H9 (cell line): ENCODE results near the gene LPAR3. TPM values are rescaled to one million over a fixed set of nuclear protein-coding genes. Genes with fewer than 3 reads are reported as not detected.

Experiments used
- DNase-seq: peaks from one replicate; pipeline ENCODE4 v3.0.0-alpha.2; 2017
- H2AFZ ChIP-seq: one replicate; pipeline ENCODE4 v1.6.1; 2013; ENCODE audit warnings: mild to moderate bottlenecking, low read length, control low read depth, moderate library complexity
- H2AK5ac ChIP-seq: 2 replicates; pipeline ENCODE4 v1.6.1; 2013; ENCODE audit warnings: low read length, control low read depth, mixed read lengths; ENCODE audit not compliant: insufficient read length
- H2BK120ac ChIP-seq: one replicate; pipeline ENCODE4 v1.6.1; 2013; ENCODE audit warnings: low read depth, mild to moderate bottlenecking, low read length, control low read depth, inconsistent platforms; ENCODE audit not compliant: poor library complexity, severe bottlenecking
- H2BK12ac ChIP-seq: 2 replicates; pipeline ENCODE4 v1.6.1; 2013; ENCODE audit warnings: low read length, control low read depth, mixed read lengths, low read depth; ENCODE audit not compliant: insufficient read length
- H2BK15ac ChIP-seq: 2 replicates; pipeline ENCODE4 v1.6.1; 2013; ENCODE audit warnings: low read depth, low read length, control low read depth
- H2BK20ac ChIP-seq: one replicate; pipeline ENCODE4 v1.6.1; 2013; ENCODE audit warnings: low read depth, mild to moderate bottlenecking, low read length, control low read depth, inconsistent platforms; ENCODE audit not compliant: poor library complexity, severe bottlenecking
- H2BK5ac ChIP-seq: 2 replicates; pipeline ENCODE4 v1.6.1; 2013; ENCODE audit warnings: low read length, control low read depth, mixed read lengths; ENCODE audit not compliant: insufficient read length
- H3K14ac ChIP-seq: 2 replicates; pipeline ENCODE4 v1.6.1; 2013; ENCODE audit warnings: low read length, control low read depth; ENCODE audit not compliant: insufficient read depth
- H3K18ac ChIP-seq: 2 replicates; pipeline ENCODE4 v1.6.1; 2013; ENCODE audit warnings: low read depth, mild to moderate bottlenecking, mixed read lengths, low read length, control low read depth; ENCODE audit not compliant: insufficient read length
- H3K23ac ChIP-seq: 2 replicates; pipeline ENCODE4 v1.6.1; 2013; ENCODE audit warnings: low read length, control low read depth, mixed read lengths, low read depth; ENCODE audit not compliant: insufficient read length
- H3K23me2 ChIP-seq: 2 replicates; pipeline ENCODE4 v1.6.1; 2013; ENCODE audit warnings: low read depth, mild to moderate bottlenecking, mixed read lengths, low read length, control low read depth; ENCODE audit not compliant: insufficient read length, poor library complexity, severe bottlenecking
- H3K27ac ChIP-seq: 2 replicates; pipeline ENCODE4 v1.5.1; 2013; ENCODE audit warnings: low read length, control low read depth, mixed read lengths, low read depth; ENCODE audit not compliant: insufficient read length
- H3K27me3 ChIP-seq: 2 replicates; pipeline ENCODE4 v1.6.1; 2013; ENCODE audit warnings: low read length, control low read depth, inconsistent platforms; ENCODE audit not compliant: insufficient read depth
- H3K4ac ChIP-seq: 2 replicates; pipeline ENCODE4 v1.6.1; 2013; ENCODE audit warnings: low read depth, mild to moderate bottlenecking, control low read depth, inconsistent platforms, low read length, moderate library complexity
- H3K4me1 ChIP-seq: 2 replicates; pipeline ENCODE4 v1.6.1; 2013; ENCODE audit warnings: low read length, control low read depth, inconsistent platforms; ENCODE audit not compliant: insufficient read depth
- H3K4me2 ChIP-seq: 2 replicates; pipeline ENCODE4 v1.6.1; 2013; ENCODE audit warnings: low read length, control low read depth, mixed read lengths; ENCODE audit not compliant: insufficient read length, insufficient read depth
- H3K56ac ChIP-seq: 2 replicates; pipeline ENCODE4 v1.6.1; 2013; ENCODE audit warnings: low read depth, mild to moderate bottlenecking, mixed read lengths, low read length, control low read depth; ENCODE audit not compliant: insufficient read length
- H3K79me1 ChIP-seq: 2 replicates; pipeline ENCODE4 v1.6.1; 2013; ENCODE audit warnings: low read depth, mild to moderate bottlenecking, moderate library complexity, low read length, control low read depth, inconsistent platforms; ENCODE audit not compliant: insufficient read depth, poor library complexity, severe bottlenecking
- H3K79me2 ChIP-seq: 2 replicates; pipeline ENCODE4 v1.6.1; 2013; ENCODE audit warnings: low read length, control low read depth, inconsistent platforms; ENCODE audit not compliant: insufficient read depth
- H3K9ac ChIP-seq: 2 replicates; pipeline ENCODE4 v1.6.1; 2013; ENCODE audit warnings: low read length, control low read depth, mixed read lengths; ENCODE audit not compliant: insufficient read length; ENCODE audit errors: extremely low read depth
- H3K9me3 ChIP-seq: one replicate; pipeline ENCODE4 v1.6.1; 2013; ENCODE audit warnings: low read depth, low read length, inconsistent platforms; ENCODE audit not compliant: control insufficient read depth
- H3T11ph ChIP-seq: one replicate; pipeline ENCODE4 v1.6.1; 2013; ENCODE audit warnings: mild to moderate bottlenecking, low read length, control low read depth, inconsistent platforms
- H4K20me1 ChIP-seq: one replicate; pipeline ENCODE4 v1.6.1; 2013; ENCODE audit not compliant: control insufficient read depth, insufficient read length, insufficient read depth
- H4K5ac ChIP-seq: 2 replicates; pipeline ENCODE4 v1.6.1; 2013; ENCODE audit warnings: low read depth, mild to moderate bottlenecking, mixed read lengths, low read length, control low read depth; ENCODE audit not compliant: insufficient read length
- H4K8ac ChIP-seq: replicated peaks from 2 replicates; pipeline ENCODE4 v1.6.1; 2013; ENCODE audit warnings: low read length, control low read depth, mixed read lengths, low read depth; ENCODE audit not compliant: insufficient read length
- H4K91ac ChIP-seq: 2 replicates; pipeline ENCODE4 v1.6.1; 2013; ENCODE audit warnings: low read depth, mild to moderate bottlenecking, moderate library complexity, mixed read lengths, low read length, control low read depth; ENCODE audit not compliant: insufficient read length
- H3K27ac Mint-ChIP-seq, 3 experiments: 2 replicates in 2 of 3; 3 replicates in 1 of 3; pipeline ENCODE4 v1.8.0; 2020 to 2021; ENCODE audit warnings: mixed read lengths in 3 of 3, mild to moderate bottlenecking in 1 of 3, moderate library complexity in 1 of 3
- H3K27me3 Mint-ChIP-seq: 2 replicates; pipeline ENCODE4 v1.8.0; 2021; ENCODE audit warnings: low read depth, mild to moderate bottlenecking, moderate library complexity, mixed read lengths
- H3K36me3 Mint-ChIP-seq, 3 experiments: 2 replicates in 2 of 3; 3 replicates in 1 of 3; pipeline ENCODE4 v1.8.0; 2020 to 2021; ENCODE audit warnings: low read depth in 3 of 3, mixed read lengths in 3 of 3; ENCODE audit not compliant: insufficient read depth in 1 of 3
- H3K4me1 Mint-ChIP-seq, 2 experiments: 2 replicates each; pipeline ENCODE4 v1.8.0; 2020; ENCODE audit warnings: mixed read lengths in 2 of 2
- H3K4me3 Mint-ChIP-seq, 2 experiments: 2 replicates in 1 of 2; 3 replicates in 1 of 2; pipeline ENCODE4 v1.8.0; 2020 to 2021; ENCODE audit warnings: mild to moderate bottlenecking in 2 of 2, mixed read lengths in 2 of 2, moderate library complexity in 1 of 2
- H3K9me3 Mint-ChIP-seq, 2 experiments: 2 replicates in 1 of 2; 3 replicates in 1 of 2; pipeline ENCODE4 v1.8.0; 2020; ENCODE audit warnings: mild to moderate bottlenecking in 2 of 2, mixed read lengths in 2 of 2, moderate library complexity in 1 of 2
- WGBS: extraction: QIAGEN DNeasy Blood & Tissue Kit; methylation state at CpG from one replicate; pipeline ENCODE4 v1.1.7; 2013; ENCODE audit warnings: missing lambda C conversion rate, low lambda C conversion rate, mixed read lengths; ENCODE audit not compliant: insufficient read length; ENCODE audit errors: extremely low coverage; 5-methylcytosine and 5-hydroxymethylcytosine counted together
- total RNA-seq: library from RNA; stranded (reverse); gene quantifications from 2 replicates; pipeline ENCODE4 v1.2.1, GENCODE V29; 2021
- TF ChIP-seq, protein P1 (sequence below): fragments of 200-600 bp; sonication (generic); conservative IDR thresholded peaks from 3 replicates; pipeline ENCODE4 v1.8.0; 2021; ENCODE audit warnings: antibody characterized with exemption, mild to moderate bottlenecking

The LPAR3 gene
- total RNA-seq, 1 experiment from 2014 or later, result 3.0 TPM

DNA sequence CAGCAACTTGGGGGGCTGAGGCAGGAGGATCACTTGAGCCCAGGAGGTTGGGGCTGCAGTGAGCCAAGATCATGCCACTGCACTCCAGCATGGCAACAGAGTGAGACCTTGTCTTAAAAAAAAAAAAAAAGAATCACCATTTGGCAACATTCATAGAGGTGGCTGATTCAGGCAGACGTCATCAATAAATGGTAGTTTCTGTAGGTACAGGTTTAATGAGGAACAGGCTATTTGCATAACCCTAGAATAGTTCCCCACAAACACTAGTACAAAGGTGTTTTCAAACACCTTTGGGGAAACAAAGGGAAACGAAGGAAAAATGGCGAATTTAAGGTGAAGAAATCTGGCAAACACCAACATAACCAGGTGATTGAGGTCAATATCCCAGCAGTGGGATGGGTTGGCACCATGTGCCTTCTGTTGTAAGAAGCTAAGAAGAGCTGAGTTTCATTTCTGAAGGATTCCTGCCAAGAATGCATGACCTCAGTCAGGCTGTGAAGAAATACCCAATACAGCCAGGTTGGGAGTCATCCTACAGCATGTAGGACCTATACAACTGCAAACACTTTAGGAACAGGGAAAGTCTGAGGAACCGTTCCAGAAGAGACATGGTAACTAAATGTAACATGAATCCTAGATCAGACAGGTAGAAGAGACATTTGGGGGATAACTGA, 5.6 kb downstream of the LPAR3 start:
- peaks cover 0 to 42% (median 0%) of the 10 kb centered on the region in 3 experiments; a peak in 5 of 7 replicates for H3K36me3 Mint-ChIP-seq
- Histone ChIP-seq H2AK5ac (no peak overlapping the region), H3K79me2 (no peaks in the 10 kb centered on the region), H2BK5ac (no peak overlapping the region), H3K14ac (no peak overlapping the region), H3K56ac (no peak overlapping the region), H3K18ac (no peak overlapping the region), H2BK120ac (no peak overlapping the region), H3K23ac (no peak overlapping the region), H2BK20ac (no peak overlapping the region), H2BK12ac (no peak overlapping the region), H3T11ph (no peak overlapping the region), H3K4ac (no peak overlapping the region), H4K20me1 (no peaks in the 10 kb centered on the region), H2AFZ (no peak overlapping the region), H3K9me3 (no peaks in the 10 kb centered on the region), H3K27ac (no peak overlapping the region), H4K91ac (no peak overlapping the region), H3K27me3 (no peaks in the 10 kb centered on the region; the same call in 1 of the 2 replicates), H3K23me2 (peaks cover 1% of the 10 kb centered on the region), H2BK15ac (no peak overlapping the region), H3K9ac (no peak overlapping the region), H3K79me1 (no peaks in the 10 kb centered on the region), H3K4me2 (no peak overlapping the region), H3K4me1 (no peaks in the 10 kb centered on the region), H4K8ac (no peak overlapping the region), H4K5ac (no peak overlapping the region)
- H3K27ac Mint-ChIP-seq, result no peak overlapping the region
- TF ChIP-seq, protein P1, sequence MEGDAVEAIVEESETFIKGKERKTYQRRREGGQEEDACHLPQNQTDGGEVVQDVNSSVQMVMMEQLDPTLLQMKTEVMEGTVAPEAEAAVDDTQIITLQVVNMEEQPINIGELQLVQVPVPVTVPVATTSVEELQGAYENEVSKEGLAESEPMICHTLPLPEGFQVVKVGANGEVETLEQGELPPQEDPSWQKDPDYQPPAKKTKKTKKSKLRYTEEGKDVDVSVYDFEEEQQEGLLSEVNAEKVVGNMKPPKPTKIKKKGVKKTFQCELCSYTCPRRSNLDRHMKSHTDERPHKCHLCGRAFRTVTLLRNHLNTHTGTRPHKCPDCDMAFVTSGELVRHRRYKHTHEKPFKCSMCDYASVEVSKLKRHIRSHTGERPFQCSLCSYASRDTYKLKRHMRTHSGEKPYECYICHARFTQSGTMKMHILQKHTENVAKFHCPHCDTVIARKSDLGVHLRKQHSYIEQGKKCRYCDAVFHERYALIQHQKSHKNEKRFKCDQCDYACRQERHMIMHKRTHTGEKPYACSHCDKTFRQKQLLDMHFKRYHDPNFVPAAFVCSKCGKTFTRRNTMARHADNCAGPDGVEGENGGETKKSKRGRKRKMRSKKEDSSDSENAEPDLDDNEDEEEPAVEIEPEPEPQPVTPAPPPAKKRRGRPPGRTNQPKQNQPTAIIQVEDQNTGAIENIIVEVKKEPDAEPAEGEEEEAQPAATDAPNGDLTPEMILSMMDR, result no peak
- no peak overlapping the region for H3K4me3 Mint-ChIP-seq
- peaks cover 5 to 10% of the 10 kb centered on the region in 2 experiments; a peak in 3 of 4 replicates for H3K4me1 Mint-ChIP-seq
- WGBS, result no CpG with 5 or more reads among the region's 4 CpGs
- peaks cover 0 to 3% of the 10 kb centered on the region in 2 experiments; a peak in 2 of 5 replicates for H3K9me3 Mint-ChIP-seq
- no peak for DNase-seq
- H3K27me3 Mint-ChIP-seq, result peaks cover 31% of the 10 kb centered on the region
